CD8-positive, alpha-beta memory T cell (primary cell): ENCODE measurements around the gene C1QTNF6. TPM values are rescaled to one million over a fixed set of nuclear protein-coding genes. Genes with fewer than 3 reads are reported as not detected.

Experiments
- CTCF ChIA-PET: fragments of 350-600 bp; sonication (Branson Sonifier 250); formaldehyde crosslinking; loops from one replicate; lab custom pipeline; 2021; ENCODE audit warnings: antibody characterized with exemption; lab: Charles Lee
- POLR2A ChIA-PET: fragments of 350-600 bp; sonication (Branson Sonifier 250); formaldehyde crosslinking; loops from one replicate; lab custom pipeline; 2021; ENCODE audit warnings: antibody characterized with exemption; lab: Charles Lee
- DNase-seq, 5 donors: peaks; one replicate each; pipeline versions ENCODE4 v3.0.0 to v3.0.0-alpha.2; 2020 to 2022; ENCODE audit warnings: mixed read lengths in 1 of 5
- H3K27ac ChIP-seq: one replicate; pipeline ENCODE4 v1.7.0; 2013; ENCODE audit warnings: low read depth, mild to moderate bottlenecking, low read length, moderate library complexity
- H3K27me3 ChIP-seq: 2 replicates; pipeline ENCODE4 v1.7.0; 2013; ENCODE audit warnings: low read length, mild to moderate bottlenecking; ENCODE audit not compliant: insufficient read depth, poor library complexity, severe bottlenecking
- H3K36me3 ChIP-seq: 2 replicates; pipeline ENCODE4 v1.7.0; 2013; ENCODE audit warnings: mild to moderate bottlenecking, low read length, moderate library complexity; ENCODE audit not compliant: insufficient read depth
- H3K4me1 ChIP-seq: 2 replicates; pipeline ENCODE4 v1.7.0; 2013; ENCODE audit warnings: mild to moderate bottlenecking, low read length, moderate library complexity; ENCODE audit not compliant: insufficient read depth
- H3K4me3 ChIP-seq: 2 replicates; pipeline ENCODE4 v1.7.0; 2013; ENCODE audit warnings: mild to moderate bottlenecking, low read length
- H3K9me3 ChIP-seq: 2 replicates; pipeline ENCODE4 v1.7.0; 2013; ENCODE audit warnings: mild to moderate bottlenecking, low read length
- H3K27ac Mint-ChIP-seq, 8 donors: one replicate each; pipeline ENCODE4 v1.8.0; 2020 to 2021; ENCODE audit warnings: mixed read lengths in 8 of 8, mild to moderate bottlenecking in 6 of 8, inconsistent platforms in 3 of 8, moderate library complexity in 3 of 8
- H3K27me3 Mint-ChIP-seq, 2 donors: one replicate each; pipeline ENCODE4 v1.8.0; 2020 to 2021; ENCODE audit warnings: mixed read lengths in 2 of 2, mild to moderate bottlenecking in 1 of 2, moderate library complexity in 1 of 2
- H3K36me3 Mint-ChIP-seq, 3 donors: one replicate each; pipeline ENCODE4 v1.8.0; 2020 to 2021; ENCODE audit warnings: mixed read lengths in 3 of 3, inconsistent platforms in 1 of 3, mild to moderate bottlenecking in 1 of 3
- H3K4me1 Mint-ChIP-seq, 3 donors: one replicate each; pipeline ENCODE4 v1.8.0; 2020 to 2021; ENCODE audit warnings: mixed read lengths in 3 of 3, inconsistent platforms in 1 of 3, mild to moderate bottlenecking in 1 of 3
- H3K4me3 Mint-ChIP-seq, 7 donors: one replicate each; pipeline ENCODE4 v1.8.0; 2020 to 2021; ENCODE audit warnings: mixed read lengths in 7 of 7, mild to moderate bottlenecking in 6 of 7, moderate library complexity in 4 of 7, inconsistent platforms in 2 of 7
- H3K9me3 Mint-ChIP-seq, 5 donors: one replicate each; pipeline ENCODE4 v1.8.0; 2020 to 2022; ENCODE audit warnings: mixed read lengths in 5 of 5, mild to moderate bottlenecking in 3 of 5, moderate library complexity in 2 of 5, inconsistent platforms in 1 of 5
- polyA plus RNA-seq: library from polyadenylated mRNA; unstranded; fragments of 300-500 nt; fragmentation: Illumina TruSeq; gene quantifications from one replicate; pipeline ENCODE4 v1.2.3, GENCODE V29; 2021
- total RNA-seq, 2 experiments: library from RNA; stranded (reverse); gene quantifications; one replicate each; pipeline ENCODE4 v1.2.3, GENCODE V29; 2021

Gene C1QTNF6
- total and polyA plus RNA-seq, 3 experiments from 2014 or later = 1.8 to 4.3 (median 3.6) TPM

DNA sequence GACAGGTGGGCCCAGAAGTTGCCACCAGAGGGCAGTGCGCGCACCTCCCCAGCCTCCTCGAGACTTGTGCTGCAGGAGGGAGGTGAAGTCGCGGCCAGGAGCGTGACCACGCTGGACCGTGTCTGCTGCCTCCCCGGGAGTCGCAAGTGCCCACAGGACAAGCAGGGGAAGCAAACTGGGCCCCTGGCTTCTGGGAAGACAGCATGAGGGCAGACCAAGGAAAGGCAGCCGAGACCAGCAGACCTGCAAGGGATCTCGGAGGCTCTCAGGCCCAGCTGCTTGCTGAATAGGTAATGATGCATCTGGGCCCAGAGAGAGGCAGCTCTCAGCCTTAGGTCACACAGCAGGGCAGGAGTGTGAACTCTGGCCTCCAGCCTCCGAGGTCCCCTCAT, 21.4 kb downstream of the C1QTNF6 start:
- Histone ChIP-seq H3K4me3 (peak overlapping the region; percentile 63), H3K27ac (peak overlapping the region; percentile 48)

GRCh38 chr22:37165940-37166674, 21.9 kb downstream of the C1QTNF6 start:
- Histone ChIP-seq H3K4me3 (peak overlapping the region; percentile 63), H3K27ac (peak overlapping the region; percentile 48)

More for the DNA sequence above, 21.4 kb downstream of the C1QTNF6 start:
- Mint-ChIP-seq H3K27ac (peak overlapping the region; percentile 85 to 99 (median 96)), H3K36me3 (peaks cover 0 to 29% (median 7%) of the 10 kb centered on the region in 3 donors), H3K4me1 (peaks cover 95 to 100% (median 98%) of the 10 kb centered on the region in 3 donors), H3K9me3 (no peaks in the 10 kb centered on the region), H3K27me3 (no peaks in the 10 kb centered on the region), H3K4me3 (peak overlapping the region; percentile 82 to 97 (median 89))
- ChIA-PET CTCF (interaction anchor here (0.8 to 9.6 kb wide), 18 partner anchors 9 to 189 kb away, joined by 3 to 127 read pairs (median 7); partner anchors contain the start of genes IL2RB and RAC2), POLR2A (interaction anchor here (0.7 to 3.1 kb wide), 6 partner anchors 17 to 87 kb away, joined by 3 to 29 read pairs (median 4); partner anchors contain the start of gene IL2RB)
- H3K36me3 ChIP-seq = no peaks in the 10 kb centered on the region
- peaks cover 89% of the 10 kb centered on the region for H3K4me1 ChIP-seq
- H3K27me3 ChIP-seq = no peaks in the 10 kb centered on the region
- peak; percentile 70 to 87 (median 75) for DNase-seq
- H3K9me3 ChIP-seq = no peaks in the 10 kb centered on the region

DNA sequence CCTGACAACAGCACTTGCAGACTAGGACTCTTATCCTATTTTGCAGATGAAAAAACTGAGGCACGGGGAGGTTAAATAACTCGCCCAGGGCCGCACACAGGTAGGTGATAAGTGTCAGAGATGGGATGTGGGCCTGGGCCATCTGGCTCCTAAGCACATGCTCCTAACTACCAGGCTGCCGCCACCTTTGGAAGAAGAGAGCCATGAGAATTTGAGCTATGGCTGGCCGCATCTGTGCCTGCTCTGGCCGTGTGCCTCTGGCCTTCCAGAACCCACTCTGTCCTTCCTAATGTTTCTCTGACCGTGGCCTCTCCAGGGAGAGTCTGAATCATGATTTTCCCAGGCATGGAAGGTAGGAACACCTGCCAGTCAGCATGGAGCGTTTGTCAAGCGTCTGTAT, 23.0 kb downstream of the C1QTNF6 start:
- Mint-ChIP-seq H3K4me3 (peak overlapping the region in 6 of 7 donors; percentile 33 to 86 (median 70)), H3K9me3 (no peaks in the 10 kb centered on the region), H3K27ac (peak overlapping the region; percentile 87 to 99 (median 96)), H3K4me1 (peaks cover 91 to 97% (median 96%) of the 10 kb centered on the region in 3 donors), H3K27me3 (peaks cover 0 to 3% of the 10 kb centered on the region in 2 donors), H3K36me3 (peaks cover 0 to 18% (median 3%) of the 10 kb centered on the region in 3 donors)
- Histone ChIP-seq H3K36me3 (no peaks in the 10 kb centered on the region), H3K4me1 (peaks cover 91% of the 10 kb centered on the region), H3K27ac (no peak overlapping the region), H3K27me3 (no peaks in the 10 kb centered on the region), H3K9me3 (no peaks in the 10 kb centered on the region), H3K4me3 (no peak overlapping the region)
- POLR2A ChIA-PET = interaction anchor here (0.6 to 3.1 kb wide), 2 partner anchors 15 to 34 kb away, joined by 4 to 29 read pairs; partner anchors contain the start of gene IL2RB
- CTCF ChIA-PET = interaction anchor here (1.2 to 9.6 kb wide), 9 partner anchors 13 to 96 kb away, joined by 4 to 127 read pairs (median 17); partner anchors contain the start of genes IL2RB and RAC2
- no peak for DNase-seq

More at GRCh38 chr22:37165940-37166674, 21.9 kb downstream of the C1QTNF6 start:
- no peaks in the 10 kb centered on the region for H3K27me3 ChIP-seq
- CTCF ChIA-PET = interaction anchor here (0.7 to 9.6 kb wide), 18 partner anchors 10 to 103 kb away, joined by 3 to 127 read pairs (median 7); partner anchors contain the start of genes IL2RB and RAC2
- peaks cover 0 to 23% (median 5%) of the 10 kb centered on the region in 3 donors for H3K36me3 Mint-ChIP-seq
- peak overlapping the region; percentile 82 to 97 (median 89) for H3K4me3 Mint-ChIP-seq
- H3K4me1 ChIP-seq = peaks cover 95% of the 10 kb centered on the region
- peak overlapping the region; percentile 85 to 99 (median 96) for H3K27ac Mint-ChIP-seq
- H3K9me3 Mint-ChIP-seq = no peaks in the 10 kb centered on the region
- no peaks in the 10 kb centered on the region for H3K27me3 Mint-ChIP-seq
- POLR2A ChIA-PET = interaction anchor here (0.6 to 3.1 kb wide), 7 partner anchors 16 to 87 kb away, joined by 3 to 29 read pairs (median 4); partner anchors contain the start of gene IL2RB
- no peaks in the 10 kb centered on the region for H3K36me3 ChIP-seq
- DNase-seq = peak in 3 of 5 donors; percentile 44 to 71 (median 54)
- peaks cover 94 to 100% (median 97%) of the 10 kb centered on the region in 3 donors for H3K4me1 Mint-ChIP-seq
- H3K9me3 ChIP-seq = no peaks in the 10 kb centered on the region

DNA sequence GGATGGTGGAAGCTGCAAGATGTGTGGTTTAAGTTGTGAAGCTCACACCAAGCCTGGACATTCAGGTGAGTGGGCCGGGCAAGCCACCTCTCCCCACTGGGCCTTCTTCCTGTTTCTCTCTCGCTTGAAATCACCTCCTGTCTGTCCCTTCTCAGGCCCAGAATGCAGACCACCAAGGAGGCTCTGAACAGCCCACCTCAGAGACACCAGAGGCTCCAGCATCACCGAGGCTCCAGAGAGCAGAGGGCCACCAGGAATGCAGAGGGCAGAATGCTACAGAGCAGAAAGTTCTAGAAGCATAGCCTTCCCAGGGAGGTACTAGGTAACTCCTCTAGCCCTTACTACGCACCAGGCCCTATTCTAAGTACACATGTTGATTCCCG, 23.6 kb downstream of the C1QTNF6 start:
- Histone ChIP-seq H3K4me1 (peaks cover 90% of the 10 kb centered on the region), H3K9me3 (no peaks in the 10 kb centered on the region), H3K36me3 (no peaks in the 10 kb centered on the region), H3K4me3 (no peak overlapping the region), H3K27ac (peak overlapping the region; percentile 35), H3K27me3 (no peaks in the 10 kb centered on the region)
- peak overlapping the region in 6 of 7 donors; percentile 62 to 87 (median 71) for H3K4me3 Mint-ChIP-seq
- ChIA-PET CTCF (interaction anchor here (1.2 to 9.6 kb wide), 6 partner anchors 14 to 78 kb away, joined by 3 to 127 read pairs (median 20); partner anchors contain the start of genes IL2RB and RAC2), POLR2A (interaction anchor here (3.1 to 3.7 kb wide), 2 partner anchors 15 to 16 kb away, joined by 29 to 48 read pairs; partner anchors contain the start of gene IL2RB)
- peak overlapping the region; percentile 87 to 99 (median 96) for H3K27ac Mint-ChIP-seq
- peaks cover 0 to 14% (median 1%) of the 10 kb centered on the region in 3 donors for H3K36me3 Mint-ChIP-seq
- no peaks in the 10 kb centered on the region for H3K9me3 Mint-ChIP-seq
- peak in 1 of 5 donors; percentile 46 for DNase-seq
- peaks cover 88 to 96% (median 92%) of the 10 kb centered on the region in 3 donors for H3K4me1 Mint-ChIP-seq
- peaks cover 0 to 3% of the 10 kb centered on the region in 2 donors for H3K27me3 Mint-ChIP-seq

DNA sequence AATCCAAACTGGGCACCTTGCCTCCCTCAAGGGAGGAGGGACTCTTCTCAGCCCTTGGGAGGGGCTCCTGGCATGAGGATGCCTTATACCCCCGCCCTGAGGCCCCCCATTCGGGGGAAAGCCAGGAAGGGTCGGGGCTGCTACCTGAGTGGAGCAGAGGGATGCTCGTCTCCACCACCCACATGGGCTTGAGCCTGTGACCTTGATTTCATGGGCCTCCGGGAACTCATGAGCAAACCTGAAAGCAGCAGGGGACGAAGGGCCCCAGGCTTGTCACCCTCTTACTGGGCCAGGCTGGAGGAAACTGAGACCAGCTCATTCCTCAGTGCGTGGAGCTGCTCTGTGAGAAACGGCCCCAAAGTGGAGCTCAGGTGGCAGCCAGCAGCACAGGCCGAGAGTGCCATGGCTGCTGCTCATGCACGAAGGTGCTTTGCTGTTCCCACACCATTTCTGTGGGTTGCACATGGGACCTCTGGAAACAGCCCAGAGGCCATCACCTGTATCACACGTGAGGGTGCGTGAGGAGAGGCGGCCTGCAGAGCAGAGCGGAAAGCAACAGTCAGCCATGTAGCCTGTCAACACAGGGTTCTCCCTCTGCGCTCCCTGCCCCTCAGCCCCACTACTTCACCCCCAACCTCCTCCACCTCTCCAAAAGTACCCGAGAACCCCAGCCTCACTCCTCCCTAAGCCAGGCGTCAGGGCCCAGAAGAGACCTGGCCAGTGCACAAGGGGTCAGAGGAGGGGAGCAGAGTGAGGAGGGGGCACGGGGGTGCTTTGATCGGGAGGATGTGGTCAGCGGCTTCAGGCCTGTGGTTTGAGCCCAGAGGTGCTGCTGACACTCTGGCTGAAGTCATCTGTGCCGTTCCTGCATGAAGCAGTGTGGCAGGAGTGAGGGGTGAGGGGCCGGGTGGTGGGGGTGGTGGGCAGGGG, 24.2 kb downstream of the C1QTNF6 start:
- Mint-ChIP-seq H3K4me3 (peak overlapping the region; percentile 52 to 87 (median 62)), H3K4me1 (peaks cover 88 to 96% (median 92%) of the 10 kb centered on the region in 3 donors), H3K27ac (peak overlapping the region; percentile 87 to 99 (median 96)), H3K27me3 (peaks cover 0 to 3% of the 10 kb centered on the region in 2 donors), H3K9me3 (no peaks in the 10 kb centered on the region), H3K36me3 (peaks cover 0 to 14% (median 1%) of the 10 kb centered on the region in 3 donors)
- POLR2A ChIA-PET = interaction anchor here (0.9 to 3.7 kb wide), 5 partner anchors 15 to 104 kb away, joined by 3 to 48 read pairs (median 6); partner anchors contain the start of gene IL2RB
- no peaks in the 10 kb centered on the region for H3K27me3 ChIP-seq
- peak in 3 of 5 donors; percentile 34 to 74 (median 57) for DNase-seq
- CTCF ChIA-PET = interaction anchor here (0.8 to 9.6 kb wide), 10 partner anchors 9 to 95 kb away, joined by 3 to 127 read pairs (median 4); partner anchors contain the start of gene IL2RB
- H3K9me3 ChIP-seq = no peaks in the 10 kb centered on the region
- H3K4me3 ChIP-seq = no peak overlapping the region
- H3K27ac ChIP-seq = peak overlapping the region; percentile 69
- H3K4me1 ChIP-seq = peaks cover 89% of the 10 kb centered on the region
- H3K36me3 ChIP-seq = no peaks in the 10 kb centered on the region

- peak overlapping the region; percentile 87 to 99 (median 96) for H3K27ac Mint-ChIP-seq
- no peaks in the 10 kb centered on the region for H3K27me3 ChIP-seq
- no peaks in the 10 kb centered on the region for H3K9me3 ChIP-seq
- H3K36me3 ChIP-seq = no peaks in the 10 kb centered on the region
- peak in 1 of 5 donors; percentile 23 for DNase-seq
- POLR2A ChIA-PET = interaction anchor here (0.9 to 3.7 kb wide), 6 partner anchors 15 to 105 kb away, joined by 3 to 48 read pairs (median 5); partner anchors contain the start of gene IL2RB
- H3K4me1 ChIP-seq = peaks cover 82% of the 10 kb centered on the region
- H3K4me3 ChIP-seq = peak overlapping the region; percentile 26
- H3K4me1 Mint-ChIP-seq = peaks cover 86 to 94% (median 91%) of the 10 kb centered on the region in 3 donors
- peaks cover 0 to 3% of the 10 kb centered on the region in 2 donors for H3K27me3 Mint-ChIP-seq
- CTCF ChIA-PET = interaction anchor here (0.8 to 9.6 kb wide), 10 partner anchors 9 to 96 kb away, joined by 3 to 127 read pairs (median 4); partner anchors contain the start of gene IL2RB
- no peaks in the 10 kb centered on the region for H3K9me3 Mint-ChIP-seq
- peaks cover 0 to 11% (median 1%) of the 10 kb centered on the region in 3 donors for H3K36me3 Mint-ChIP-seq
- H3K27ac ChIP-seq = peak overlapping the region; percentile 69
- H3K4me3 Mint-ChIP-seq = peak overlapping the region; percentile 50 to 86 (median 65)
These were observed 25.0 kb downstream of the C1QTNF6 start for GRCh38 chr22:37163096-37163489.
